Smooth muscle cell (in vitro differentiated cells): Measurements from ENCODE around the gene SZT2. TPM values are rescaled to one million over a fixed set of nuclear protein-coding genes. Genes with fewer than 3 reads are reported as not detected.

ENCODE experiments used
- DNase-seq: peaks from one replicate; lab custom pipeline; 2025; ENCODE audit not compliant: unreplicated experiment; lab: John Stamatoyannopoulos, UW
- H2AFZ ChIP-seq: fragments of 200-600 bp; sonication (generic); 2 replicates; pipeline ENCODE4 v1.6.0; 2016; ENCODE audit warnings: antibody characterized with exemption, low read depth, mild to moderate bottlenecking
- H3F3A ChIP-seq: fragments of 200-600 bp; sonication (generic); 2 replicates; pipeline ENCODE4 v1.6.0; 2017; ENCODE audit warnings: antibody characterized with exemption, low read depth
- H3K27ac ChIP-seq: fragments of 200-600 bp; sonication (generic); 2 replicates; pipeline ENCODE4 v1.5.1; 2016; ENCODE audit warnings: low read depth, mild to moderate bottlenecking
- H3K27me3 ChIP-seq: fragments of 200-600 bp; sonication (generic); 2 replicates; pipeline ENCODE4 v1.6.1; 2016; ENCODE audit warnings: low read depth, mild to moderate bottlenecking
- H3K36me3 ChIP-seq: fragments of 200-600 bp; sonication (generic); 2 replicates; pipeline ENCODE4 v1.5.1; 2016; ENCODE audit warnings: low read depth
- H3K4me1 ChIP-seq: fragments of 200-600 bp; sonication (generic); 2 replicates; pipeline ENCODE4 v1.5.1; 2016; ENCODE audit warnings: low read depth
- H3K4me2 ChIP-seq: fragments of 200-600 bp; sonication (generic); 2 replicates; pipeline ENCODE4 v1.6.0; 2016; ENCODE audit warnings: mild to moderate bottlenecking
- H3K4me3 ChIP-seq: fragments of 200-600 bp; sonication (generic); 2 replicates; pipeline ENCODE4 v1.5.1; 2016; ENCODE audit warnings: mild to moderate bottlenecking
- H3K79me2 ChIP-seq: fragments of 200-600 bp; sonication (generic); 2 replicates; pipeline ENCODE4 v1.6.0; 2016; ENCODE audit warnings: low read depth, mild to moderate bottlenecking
- H3K9ac ChIP-seq: fragments of 200-600 bp; sonication (generic); 2 replicates; pipeline ENCODE4 v1.6.0; 2016; ENCODE audit warnings: low read depth
- H3K9me3 ChIP-seq: fragments of 200-600 bp; sonication (generic); replicated peaks from 2 replicates; pipeline ENCODE4 v1.5.1; 2016; ENCODE audit warnings: low read depth
- H4K20me1 ChIP-seq: fragments of 200-600 bp; sonication (generic); 2 replicates; pipeline ENCODE4 v1.6.0; 2016; ENCODE audit warnings: low read depth
- WGBS: methylation state at CpG from one replicate; pipeline ENCODE4 v1.1.7; 2016; ENCODE audit warnings: low lambda C conversion rate; 5-methylcytosine and 5-hydroxymethylcytosine counted together
- polyA plus RNA-seq: library from polyadenylated mRNA; unstranded; fragments of >200 nt; fragmentation: Nextera tagmentation; extraction: Ambion mirVana; gene quantifications from 2 replicates; pipeline ENCODE4 v1.2.1, GENCODE V29; 2016
- total RNA-seq: library from RNA; depleted of rRNA; stranded (reverse); fragments of >200 nt; gene quantifications from 2 replicates; pipeline ENCODE4 v1.2.3, GENCODE V29; 2014
- TF ChIP-seq, protein P1 (sequence below): fragments of 200-600 bp; sonication (generic); IDR thresholded peaks from 2 replicates; pipeline ENCODE4 v1.5.1; 2017; ENCODE audit warnings: borderline replicate concordance, mild to moderate bottlenecking, antibody characterized with exemption; ENCODE audit not compliant: insufficient read depth, poor library complexity, severe bottlenecking

Gene SZT2
- total and polyA plus RNA-seq, 2 experiments from 2014 or later = 9.0 to 20.8 TPM

DNA sequence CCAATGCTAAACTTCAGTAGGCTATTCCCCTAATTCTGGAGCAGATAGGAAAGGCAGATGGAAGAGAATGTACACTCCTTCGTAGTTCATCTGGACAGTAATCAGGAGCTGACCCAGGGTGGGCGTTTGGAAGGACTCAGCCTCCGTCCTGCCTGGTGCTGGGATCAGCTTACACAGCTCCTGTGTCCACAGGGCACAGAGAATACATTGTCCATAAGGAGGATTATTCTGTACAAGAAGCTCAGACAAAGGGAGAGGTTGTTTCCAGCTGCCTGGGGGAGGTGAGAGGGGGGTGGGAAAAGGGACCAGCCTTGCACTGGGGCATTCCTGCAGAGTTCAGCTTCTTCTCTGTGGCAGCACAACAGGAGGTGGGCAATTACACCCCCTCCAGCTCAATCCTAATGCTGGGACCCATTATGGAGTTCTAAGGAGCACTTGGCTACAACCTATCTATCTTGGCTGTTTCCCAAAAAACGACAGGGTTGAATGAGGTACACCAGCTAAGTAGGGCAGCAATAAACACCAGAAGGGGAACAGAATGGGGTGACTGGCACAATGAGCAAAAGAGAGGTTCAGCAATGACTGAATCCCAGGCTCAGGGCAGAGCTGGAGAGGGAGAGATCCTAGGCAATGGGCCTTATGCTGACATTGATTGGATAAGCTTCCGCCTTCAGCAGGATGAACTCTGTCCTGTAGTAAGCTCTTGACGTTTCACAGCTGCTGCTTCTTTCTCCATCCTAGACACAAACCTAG lies 7.5 kb upstream of the SZT2 start:
- Histone ChIP-seq H3K27ac (no peak overlapping the region), H3F3A (no peaks in the 10 kb centered on the region), H3K4me3 (no peak overlapping the region), H3K4me1 (no peaks in the 10 kb centered on the region), H3K27me3 (no peaks in the 10 kb centered on the region), H3K4me2 (no peak overlapping the region), H2AFZ (no peak overlapping the region), H3K9ac (no peak overlapping the region), H3K79me2 (peaks cover 3% of the 10 kb centered on the region), H3K9me3 (no peaks in the 10 kb centered on the region), H3K36me3 (no peaks in the 10 kb centered on the region), H4K20me1 (peaks cover 11% of the 10 kb centered on the region)
- DNase-seq = no peak
- WGBS = 81% methylated on average over 6 of the region's 6 CpGs
- TF ChIP-seq, protein P1, sequence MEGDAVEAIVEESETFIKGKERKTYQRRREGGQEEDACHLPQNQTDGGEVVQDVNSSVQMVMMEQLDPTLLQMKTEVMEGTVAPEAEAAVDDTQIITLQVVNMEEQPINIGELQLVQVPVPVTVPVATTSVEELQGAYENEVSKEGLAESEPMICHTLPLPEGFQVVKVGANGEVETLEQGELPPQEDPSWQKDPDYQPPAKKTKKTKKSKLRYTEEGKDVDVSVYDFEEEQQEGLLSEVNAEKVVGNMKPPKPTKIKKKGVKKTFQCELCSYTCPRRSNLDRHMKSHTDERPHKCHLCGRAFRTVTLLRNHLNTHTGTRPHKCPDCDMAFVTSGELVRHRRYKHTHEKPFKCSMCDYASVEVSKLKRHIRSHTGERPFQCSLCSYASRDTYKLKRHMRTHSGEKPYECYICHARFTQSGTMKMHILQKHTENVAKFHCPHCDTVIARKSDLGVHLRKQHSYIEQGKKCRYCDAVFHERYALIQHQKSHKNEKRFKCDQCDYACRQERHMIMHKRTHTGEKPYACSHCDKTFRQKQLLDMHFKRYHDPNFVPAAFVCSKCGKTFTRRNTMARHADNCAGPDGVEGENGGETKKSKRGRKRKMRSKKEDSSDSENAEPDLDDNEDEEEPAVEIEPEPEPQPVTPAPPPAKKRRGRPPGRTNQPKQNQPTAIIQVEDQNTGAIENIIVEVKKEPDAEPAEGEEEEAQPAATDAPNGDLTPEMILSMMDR = no peak

DNA sequence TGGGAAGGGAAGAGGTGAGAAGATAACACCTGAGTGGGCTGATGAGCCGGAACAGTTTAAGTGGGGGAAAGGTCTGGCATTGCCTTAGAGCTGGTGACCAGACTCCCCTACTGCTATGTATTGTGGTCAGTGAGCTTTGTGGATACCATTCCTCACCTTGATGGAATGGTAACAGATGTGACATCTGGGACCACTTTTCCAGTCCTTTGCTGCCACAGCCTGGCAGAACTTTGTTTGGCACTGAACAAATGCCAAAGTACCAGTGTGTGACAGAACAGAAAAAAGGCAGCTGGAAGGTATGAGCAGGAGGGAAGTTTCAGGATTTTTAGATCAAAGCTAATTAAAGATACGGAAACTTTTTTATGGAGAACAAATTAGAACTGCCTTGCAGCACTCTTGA lies 6.2 kb upstream of the SZT2 start:
- Histone ChIP-seq H3K9me3 (no peaks in the 10 kb centered on the region), H3K9ac (no peak overlapping the region), H3K79me2 (peaks cover 15% of the 10 kb centered on the region), H3K36me3 (peaks cover 5% of the 10 kb centered on the region), H3F3A (no peaks in the 10 kb centered on the region), H2AFZ (no peak overlapping the region), H3K27me3 (no peaks in the 10 kb centered on the region), H3K4me3 (no peak overlapping the region), H4K20me1 (peaks cover 23% of the 10 kb centered on the region), H3K4me1 (peaks cover 3% of the 10 kb centered on the region), H3K4me2 (no peak overlapping the region), H3K27ac (no peak overlapping the region)
- 100% methylated on average over 2 of the region's 2 CpGs for WGBS
- no peak for DNase-seq
- TF ChIP-seq, protein P1 = no peak

DNA sequence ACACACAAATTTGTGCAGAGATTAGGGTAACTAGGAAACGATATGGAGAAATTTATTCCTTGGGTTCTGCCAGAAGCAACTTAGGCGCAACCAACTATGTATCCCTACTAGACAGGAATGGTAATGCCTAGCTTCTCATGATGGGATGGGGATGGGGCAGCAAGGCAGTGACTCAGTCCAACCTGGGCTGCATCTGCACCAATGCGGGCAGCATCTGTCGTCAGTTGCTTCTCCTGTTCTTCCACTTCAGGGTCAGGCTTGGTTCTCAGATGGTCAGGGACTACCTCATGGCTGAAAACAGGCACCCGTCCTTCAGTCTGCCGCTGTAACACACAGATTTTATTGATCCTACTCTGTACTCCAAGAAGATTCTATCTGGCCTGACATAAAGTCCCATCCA lies 3.0 kb upstream of the SZT2 start:
- no peak overlapping the region for H3K4me2 ChIP-seq
- H3K36me3 ChIP-seq = peaks cover 5% of the 10 kb centered on the region
- no peak for DNase-seq
- H3K9me3 ChIP-seq = no peaks in the 10 kb centered on the region
- no peaks in the 10 kb centered on the region for H3K27me3 ChIP-seq
- no peak overlapping the region for H3K4me3 ChIP-seq
- no peak overlapping the region for H3K9ac ChIP-seq
- TF ChIP-seq, protein P1 = no peak
- peaks cover 42% of the 10 kb centered on the region for H3K79me2 ChIP-seq
- H3K27ac ChIP-seq = peak overlapping the region; percentile 64
- H4K20me1 ChIP-seq = peaks cover 27% of the 10 kb centered on the region
- peaks cover 16% of the 10 kb centered on the region for H3K4me1 ChIP-seq
- no peaks in the 10 kb centered on the region for H3F3A ChIP-seq
- no peak overlapping the region for H2AFZ ChIP-seq
- WGBS = 97% methylated on average over 6 of the region's 6 CpGs
